GM13977 (cell line): ENCODE data around the gene MAD1L1.

Experiments
- DNase-seq: peaks from one replicate; pipeline ENCODE4 v3.0.0; 2012; ENCODE audit warnings: low spot score
- in situ Hi-C: fragments of 300-500 bp; cut with MboI; formaldehyde crosslinking; loops from one replicate; pipeline ENCODE4 v1.12.0; 2022; ENCODE audit warnings: low sequenced_read_pairs, low pct_unique_long_range_greater_than_20kb, mixed read lengths, inconsistent platforms; ENCODE audit not compliant: unreplicated experiment
- TF ChIP-seq, protein P1 (sequence below): IDR thresholded peaks from 2 replicates; pipeline ENCODE4 v1.5.1; 2012; ENCODE audit warnings: mild to moderate bottlenecking, control low read depth; ENCODE audit not compliant: insufficient read depth; ENCODE audit errors: extremely low read depth, missing control alignments

Gene MAD1L1

DNA sequence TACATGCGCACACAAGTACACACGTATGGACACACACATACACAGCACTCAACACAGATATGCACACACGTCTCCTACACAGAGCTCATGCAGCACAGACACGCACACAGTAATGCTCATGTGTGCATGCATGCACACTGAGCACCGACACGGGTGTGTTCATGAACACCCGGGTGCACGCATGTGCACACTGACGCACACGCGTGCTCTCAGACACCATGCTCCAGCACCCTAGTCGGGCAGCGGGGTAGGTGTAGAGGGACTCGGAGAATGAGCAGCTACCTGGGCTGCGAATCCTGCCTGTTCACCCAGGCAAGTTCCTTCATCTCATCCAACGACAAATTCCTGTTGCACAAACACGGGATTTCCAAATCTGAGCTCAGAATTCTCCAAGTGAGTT, 184.7 kb downstream of the MAD1L1 start:
- DNase-seq = no peak
- in situ Hi-C loops = no loop called here
- TF ChIP-seq, protein P1, sequence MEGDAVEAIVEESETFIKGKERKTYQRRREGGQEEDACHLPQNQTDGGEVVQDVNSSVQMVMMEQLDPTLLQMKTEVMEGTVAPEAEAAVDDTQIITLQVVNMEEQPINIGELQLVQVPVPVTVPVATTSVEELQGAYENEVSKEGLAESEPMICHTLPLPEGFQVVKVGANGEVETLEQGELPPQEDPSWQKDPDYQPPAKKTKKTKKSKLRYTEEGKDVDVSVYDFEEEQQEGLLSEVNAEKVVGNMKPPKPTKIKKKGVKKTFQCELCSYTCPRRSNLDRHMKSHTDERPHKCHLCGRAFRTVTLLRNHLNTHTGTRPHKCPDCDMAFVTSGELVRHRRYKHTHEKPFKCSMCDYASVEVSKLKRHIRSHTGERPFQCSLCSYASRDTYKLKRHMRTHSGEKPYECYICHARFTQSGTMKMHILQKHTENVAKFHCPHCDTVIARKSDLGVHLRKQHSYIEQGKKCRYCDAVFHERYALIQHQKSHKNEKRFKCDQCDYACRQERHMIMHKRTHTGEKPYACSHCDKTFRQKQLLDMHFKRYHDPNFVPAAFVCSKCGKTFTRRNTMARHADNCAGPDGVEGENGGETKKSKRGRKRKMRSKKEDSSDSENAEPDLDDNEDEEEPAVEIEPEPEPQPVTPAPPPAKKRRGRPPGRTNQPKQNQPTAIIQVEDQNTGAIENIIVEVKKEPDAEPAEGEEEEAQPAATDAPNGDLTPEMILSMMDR = no peak

DNA sequence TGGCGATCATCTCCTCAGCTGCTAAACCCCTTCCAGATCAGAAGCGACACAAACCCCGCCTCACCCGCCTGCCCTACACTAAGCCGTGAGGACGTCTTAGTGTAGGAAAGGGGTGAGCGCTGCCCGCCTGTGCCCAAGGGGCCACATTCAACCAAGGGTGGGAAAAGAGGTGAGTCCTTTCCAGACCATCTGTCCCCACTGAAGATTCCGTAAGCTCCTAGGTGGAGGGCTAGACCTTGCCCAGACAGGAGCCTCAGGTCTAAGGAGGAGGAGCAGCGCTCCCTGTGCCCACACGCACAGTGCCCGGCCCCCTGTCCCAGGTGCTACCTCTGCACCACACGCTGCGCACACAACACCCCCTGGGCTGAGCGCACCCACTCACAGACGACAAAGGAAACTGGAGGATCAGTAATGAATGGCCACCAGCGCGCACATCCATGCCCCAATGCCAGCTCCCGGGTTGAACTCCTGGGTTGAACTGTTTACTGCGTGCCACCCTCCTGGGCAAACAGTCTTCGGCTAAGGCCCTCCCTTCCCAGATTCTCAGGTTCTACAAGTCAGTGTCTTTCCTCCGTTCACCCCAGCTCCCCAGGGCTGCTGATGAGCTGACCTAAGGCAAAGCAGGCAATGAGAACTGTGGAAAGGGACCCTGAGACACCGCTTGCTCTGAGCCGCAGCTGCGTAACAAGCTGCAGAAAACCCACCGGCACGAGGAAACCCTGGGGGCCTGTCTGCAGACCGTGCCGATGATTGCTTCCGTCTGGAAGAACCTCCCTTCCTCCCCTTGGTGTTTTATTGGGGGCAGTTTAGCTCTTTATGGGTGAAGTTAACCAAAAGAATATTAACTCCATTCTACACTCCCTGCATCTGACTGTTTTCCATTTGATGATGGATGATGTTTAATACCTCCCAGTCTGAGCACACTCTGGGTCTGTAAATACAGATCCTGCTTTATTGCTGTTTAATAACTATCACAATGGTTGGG, 185.9 kb downstream of the MAD1L1 start:
- TF ChIP-seq, protein P1 = no peak
- in situ Hi-C loops = no loop called here
- no peak for DNase-seq

DNA sequence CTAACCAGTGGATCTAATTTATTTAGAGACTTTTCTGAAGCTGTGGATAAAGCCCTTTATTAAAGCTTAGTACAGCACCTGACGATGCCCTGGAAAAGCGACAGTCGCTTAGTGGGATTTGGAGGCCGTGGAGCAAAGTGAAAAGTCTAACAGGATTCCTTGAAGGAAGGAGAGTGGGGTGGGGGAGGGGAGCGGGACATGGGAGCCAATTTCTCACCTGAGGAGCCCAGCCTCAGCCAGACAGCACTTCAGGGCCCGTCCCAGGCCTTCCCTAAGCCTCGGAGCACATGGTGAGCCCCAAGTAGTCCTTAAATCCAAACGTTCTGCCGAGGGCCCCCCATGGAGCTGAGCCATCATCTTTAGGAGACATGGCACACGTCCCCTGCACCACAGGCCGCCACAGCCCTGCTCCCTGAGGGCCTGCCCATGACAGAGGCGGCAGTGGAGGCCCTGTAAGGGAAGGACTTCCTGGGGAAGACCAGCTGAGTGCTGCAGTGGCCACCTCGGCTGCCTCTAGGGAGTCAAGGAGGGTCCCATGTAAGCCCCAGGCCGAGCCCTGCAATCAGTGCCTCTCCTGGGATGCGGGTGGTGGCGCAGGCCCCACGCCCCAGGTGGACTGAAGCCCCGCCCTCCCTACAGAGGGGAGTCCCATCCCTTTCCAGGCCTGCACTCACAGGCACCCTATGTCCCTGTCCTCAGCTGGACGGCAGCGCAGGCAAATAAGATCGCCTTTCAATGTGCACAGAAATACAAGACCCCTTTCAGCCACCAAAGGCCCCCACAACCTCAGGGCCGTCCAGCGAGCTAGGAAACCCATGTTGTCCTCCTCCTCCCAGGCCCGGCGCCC, 187.0 kb downstream of the MAD1L1 start:
- TF ChIP-seq, protein P1 = no peak
- DNase-seq = no peak
- in situ Hi-C loops = no loop called here

DNA sequence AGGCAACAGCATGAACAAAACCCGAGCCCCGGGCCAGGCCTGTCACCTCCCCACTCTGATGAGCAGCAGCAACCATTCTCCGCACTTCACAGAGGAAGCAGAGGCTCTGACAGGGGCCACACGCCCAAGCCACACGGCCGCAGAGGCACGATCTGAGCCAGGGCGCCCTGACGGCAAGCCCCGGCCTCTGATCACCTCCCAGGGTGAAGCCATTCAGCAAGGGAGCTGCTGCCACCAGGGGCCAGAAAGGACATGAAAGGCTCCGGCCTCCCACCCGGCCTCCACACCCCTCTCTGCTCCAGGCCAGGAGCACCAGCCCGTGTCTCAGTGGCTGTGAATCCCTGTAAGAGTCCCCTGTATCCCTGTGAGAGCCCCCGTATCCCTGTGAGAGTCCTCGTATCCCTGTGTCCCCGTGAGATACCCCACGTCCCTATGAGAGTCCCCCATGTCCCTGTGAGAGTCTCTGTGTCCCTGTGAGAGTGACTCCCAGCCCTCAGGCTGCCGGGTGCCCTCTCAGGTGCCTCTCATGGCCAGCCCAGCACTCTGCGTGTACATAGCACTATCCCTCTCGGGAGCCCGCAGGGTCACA, 187.8 kb downstream of the MAD1L1 start:
- in situ Hi-C loops = no loop called here

DNA sequence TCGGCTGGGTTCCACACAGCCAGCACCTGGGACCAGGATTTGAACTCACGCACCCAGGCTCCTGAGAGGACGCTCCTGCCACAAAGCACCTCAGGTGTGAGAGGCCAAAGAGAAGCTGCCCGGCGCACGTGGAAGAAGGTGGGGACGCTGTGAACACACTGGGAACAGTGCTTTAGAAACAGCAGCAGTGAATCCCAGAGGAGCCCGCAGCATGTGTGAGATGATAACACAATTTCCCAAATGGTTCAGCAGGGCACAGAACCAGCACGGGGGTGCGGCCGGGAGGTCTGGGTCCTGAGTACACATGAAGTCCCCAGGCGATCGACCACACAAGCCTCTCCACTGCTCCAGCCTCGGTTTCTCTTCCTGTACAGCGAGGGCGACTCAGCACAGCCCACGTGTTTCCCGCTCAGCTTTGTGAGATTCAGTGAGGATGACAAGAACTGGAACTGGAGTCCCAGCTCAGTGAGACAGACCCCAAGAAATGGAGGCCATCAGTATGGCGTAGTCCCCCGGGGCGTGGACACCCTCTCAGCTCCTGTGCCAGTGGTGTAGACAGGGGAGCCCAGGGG, 188.3 kb downstream of the MAD1L1 start:
- in situ Hi-C loops = no loop called here
- DNase-seq = no peak
- TF ChIP-seq, protein P1 = no peak

More for the DNA sequence above, 187.8 kb downstream of the MAD1L1 start:
- no peak for DNase-seq
- TF ChIP-seq, protein P1 = no peak

DNA sequence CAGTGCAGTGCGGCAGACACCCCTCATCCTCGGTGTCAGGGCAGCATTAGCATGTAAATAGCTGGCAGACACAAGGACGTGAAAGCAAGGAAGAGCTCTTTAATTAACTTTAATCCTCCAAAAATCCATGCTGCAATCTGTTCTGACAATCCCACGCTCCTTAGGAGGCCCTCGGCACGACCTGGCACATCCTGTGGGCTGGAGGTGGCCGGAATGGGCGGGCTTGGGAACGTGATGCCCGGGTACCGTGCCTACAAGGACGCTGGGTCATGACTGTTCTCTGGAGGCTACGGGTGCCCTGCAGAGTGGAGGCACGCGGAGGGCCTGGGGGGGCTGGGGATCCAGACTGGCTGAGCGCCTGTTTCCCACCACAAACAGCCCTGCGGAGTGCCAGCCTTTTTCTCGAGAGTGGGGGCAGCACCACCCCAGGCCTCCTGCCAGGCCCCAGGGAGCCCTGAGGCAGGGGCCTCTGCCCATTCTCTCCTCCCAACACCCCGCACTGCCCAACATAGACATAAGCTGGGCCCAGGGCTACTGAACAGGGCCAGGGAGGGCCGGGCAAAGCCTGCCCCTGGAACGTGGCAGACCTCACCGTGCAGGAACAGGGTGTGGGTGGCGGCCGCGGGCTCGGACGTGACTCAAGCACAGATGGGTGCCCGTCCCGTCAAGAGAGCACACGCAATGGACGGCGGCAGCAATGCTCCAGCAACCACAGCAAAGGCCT, 189.3 kb downstream of the MAD1L1 start:
- TF ChIP-seq, protein P1 = no peak
- in situ Hi-C loops = no loop called here
- DNase-seq = no peak
